Measurements from ENCODE around the gene PRPF18. TPM values are rescaled to one million over a fixed set of nuclear protein-coding genes. Genes with fewer than 3 reads are reported as not detected.

PRPF18 gene
- total RNA-seq, 1 experiment from 2014 or later, result 13.4 TPM

DNA sequence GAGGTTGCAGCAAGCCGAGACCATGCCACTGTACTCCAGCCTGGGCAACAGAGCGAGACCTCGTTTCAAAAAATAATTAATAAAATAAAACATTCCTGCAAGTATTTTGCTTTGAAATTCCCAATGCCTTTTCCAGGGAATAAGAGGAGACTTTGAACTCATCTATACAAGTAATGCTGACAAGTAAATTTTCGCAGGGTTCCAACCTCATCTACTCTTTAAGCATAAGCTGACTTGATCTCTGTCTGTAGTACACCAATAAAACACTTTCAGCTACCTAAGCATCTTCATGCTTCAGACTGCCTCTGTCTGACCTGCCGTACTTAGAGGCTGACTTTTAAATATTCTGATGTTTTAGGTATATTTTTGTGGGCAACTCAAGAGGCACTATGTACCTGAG lies 44.2 kb upstream of the PRPF18 start (continued):
- TF ChIP-seq, protein P1, sequence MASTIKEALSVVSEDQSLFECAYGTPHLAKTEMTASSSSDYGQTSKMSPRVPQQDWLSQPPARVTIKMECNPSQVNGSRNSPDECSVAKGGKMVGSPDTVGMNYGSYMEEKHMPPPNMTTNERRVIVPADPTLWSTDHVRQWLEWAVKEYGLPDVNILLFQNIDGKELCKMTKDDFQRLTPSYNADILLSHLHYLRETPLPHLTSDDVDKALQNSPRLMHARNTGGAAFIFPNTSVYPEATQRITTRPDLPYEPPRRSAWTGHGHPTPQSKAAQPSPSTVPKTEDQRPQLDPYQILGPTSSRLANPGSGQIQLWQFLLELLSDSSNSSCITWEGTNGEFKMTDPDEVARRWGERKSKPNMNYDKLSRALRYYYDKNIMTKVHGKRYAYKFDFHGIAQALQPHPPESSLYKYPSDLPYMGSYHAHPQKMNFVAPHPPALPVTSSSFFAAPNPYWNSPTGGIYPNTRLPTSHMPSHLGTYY (CRISPR knock-in tag; IDR thresholded peaks at IDR 0.05), result no peak
- TF ChIP-seq ELF4 (CRISPR knock-in tag; IDR thresholded peaks at IDR 0.05; ENCODE audit: low read depth), result no peak
- TF ChIP-seq, protein P2, sequence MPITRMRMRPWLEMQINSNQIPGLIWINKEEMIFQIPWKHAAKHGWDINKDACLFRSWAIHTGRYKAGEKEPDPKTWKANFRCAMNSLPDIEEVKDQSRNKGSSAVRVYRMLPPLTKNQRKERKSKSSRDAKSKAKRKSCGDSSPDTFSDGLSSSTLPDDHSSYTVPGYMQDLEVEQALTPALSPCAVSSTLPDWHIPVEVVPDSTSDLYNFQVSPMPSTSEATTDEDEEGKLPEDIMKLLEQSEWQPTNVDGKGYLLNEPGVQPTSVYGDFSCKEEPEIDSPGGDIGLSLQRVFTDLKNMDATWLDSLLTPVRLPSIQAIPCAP (CRISPR knock-in tag; IDR thresholded peaks at IDR 0.05), result no peak
- TF ChIP-seq ZNF416 (CRISPR knock-in tag; IDR thresholded peaks at IDR 0.05), result no peak
- no peak for TF ChIP-seq ZNF317 (CRISPR knock-in tag; IDR thresholded peaks at IDR 0.05; ENCODE audit: borderline replicate concordance, low read depth)

GRCh38 chr10:13550802-13551201 lies 36.0 kb upstream of the PRPF18 start:
- peaks cover 23% of the 10 kb centered on the region for H3K9me3 Mint-ChIP-seq
- no peaks in the 10 kb centered on the region; the same call in 1 of the 2 replicates for H3K27me3 Mint-ChIP-seq (ENCODE audit: low read depth)
- DNase-seq (ENCODE audit: low spot score) (no peak), ATAC-seq (no peak)
- TF ChIP-seq ZNF416 (CRISPR knock-in tag; IDR thresholded peaks at IDR 0.05) (no peak), ZNF219 (CRISPR knock-in tag; IDR thresholded peaks at IDR 0.05; ENCODE audit: borderline replicate concordance) (no peak), SMAD4 (CRISPR knock-in tag; IDR thresholded peaks at IDR 0.05) (no peak), FOXJ3 (CRISPR knock-in tag; IDR thresholded peaks at IDR 0.05; ENCODE audit: borderline replicate concordance) (no peak)
- TF ChIP-seq, protein P3, sequence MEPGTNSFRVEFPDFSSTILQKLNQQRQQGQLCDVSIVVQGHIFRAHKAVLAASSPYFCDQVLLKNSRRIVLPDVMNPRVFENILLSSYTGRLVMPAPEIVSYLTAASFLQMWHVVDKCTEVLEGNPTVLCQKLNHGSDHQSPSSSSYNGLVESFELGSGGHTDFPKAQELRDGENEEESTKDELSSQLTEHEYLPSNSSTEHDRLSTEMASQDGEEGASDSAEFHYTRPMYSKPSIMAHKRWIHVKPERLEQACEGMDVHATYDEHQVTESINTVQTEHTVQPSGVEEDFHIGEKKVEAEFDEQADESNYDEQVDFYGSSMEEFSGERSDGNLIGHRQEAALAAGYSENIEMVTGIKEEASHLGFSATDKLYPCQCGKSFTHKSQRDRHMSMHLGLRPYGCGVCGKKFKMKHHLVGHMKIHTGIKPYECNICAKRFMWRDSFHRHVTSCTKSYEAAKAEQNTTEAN (CRISPR knock-in tag; IDR thresholded peaks at IDR 0.05), result no peak
- ChIA-PET CTCF (interaction anchor here (2.4 kb wide), 1 partner anchor 14 kb away, joined by 7 read pairs; no protein-coding TSS in a partner anchor), POLR2A (no interaction called here)
- H3K4me1 Mint-ChIP-seq, result no peaks in the 10 kb centered on the region
- peaks cover 2% of the 10 kb centered on the region; the same call in 1 of the 2 replicates for H3K36me3 Mint-ChIP-seq
- H3K27ac Mint-ChIP-seq, result no peak overlapping the region
- H3K4me3 Mint-ChIP-seq, result no peak overlapping the region

- DNase-seq (ENCODE audit: low spot score) (no peak), ATAC-seq (no peak)
- ChIA-PET CTCF (interaction anchor here (1.0 to 2.3 kb wide), 3 partner anchors 19 to 253 kb away, joined by 4 to 10 read pairs (median 4); no protein-coding TSS in a partner anchor), POLR2A (no interaction called here)
- Mint-ChIP-seq H3K9me3 (peaks cover 9% of the 10 kb centered on the region; the same call in 1 of the 2 replicates), H3K4me1 (no peaks in the 10 kb centered on the region), H3K27me3 (ENCODE audit: low read depth) (no peaks in the 10 kb centered on the region), H3K27ac (no peak overlapping the region), H3K4me3 (no peak overlapping the region), H3K36me3 (no peaks in the 10 kb centered on the region)
- TF ChIP-seq MAX (CRISPR knock-in tag; IDR thresholded peaks at IDR 0.05) (no peak), ZSCAN18 (CRISPR knock-in tag; IDR thresholded peaks at IDR 0.05) (no peak), ELF4 (CRISPR knock-in tag; IDR thresholded peaks at IDR 0.05; ENCODE audit: low read depth) (no peak), ETV6 (CRISPR knock-in tag; IDR thresholded peaks at IDR 0.05) (no peak), CBFB (CRISPR knock-in tag; IDR thresholded peaks at IDR 0.05; ENCODE audit: low read depth) (no peak)
- TF ChIP-seq, protein P3 (CRISPR knock-in tag; IDR thresholded peaks at IDR 0.05), result no peak
- TF ChIP-seq, protein P4, sequence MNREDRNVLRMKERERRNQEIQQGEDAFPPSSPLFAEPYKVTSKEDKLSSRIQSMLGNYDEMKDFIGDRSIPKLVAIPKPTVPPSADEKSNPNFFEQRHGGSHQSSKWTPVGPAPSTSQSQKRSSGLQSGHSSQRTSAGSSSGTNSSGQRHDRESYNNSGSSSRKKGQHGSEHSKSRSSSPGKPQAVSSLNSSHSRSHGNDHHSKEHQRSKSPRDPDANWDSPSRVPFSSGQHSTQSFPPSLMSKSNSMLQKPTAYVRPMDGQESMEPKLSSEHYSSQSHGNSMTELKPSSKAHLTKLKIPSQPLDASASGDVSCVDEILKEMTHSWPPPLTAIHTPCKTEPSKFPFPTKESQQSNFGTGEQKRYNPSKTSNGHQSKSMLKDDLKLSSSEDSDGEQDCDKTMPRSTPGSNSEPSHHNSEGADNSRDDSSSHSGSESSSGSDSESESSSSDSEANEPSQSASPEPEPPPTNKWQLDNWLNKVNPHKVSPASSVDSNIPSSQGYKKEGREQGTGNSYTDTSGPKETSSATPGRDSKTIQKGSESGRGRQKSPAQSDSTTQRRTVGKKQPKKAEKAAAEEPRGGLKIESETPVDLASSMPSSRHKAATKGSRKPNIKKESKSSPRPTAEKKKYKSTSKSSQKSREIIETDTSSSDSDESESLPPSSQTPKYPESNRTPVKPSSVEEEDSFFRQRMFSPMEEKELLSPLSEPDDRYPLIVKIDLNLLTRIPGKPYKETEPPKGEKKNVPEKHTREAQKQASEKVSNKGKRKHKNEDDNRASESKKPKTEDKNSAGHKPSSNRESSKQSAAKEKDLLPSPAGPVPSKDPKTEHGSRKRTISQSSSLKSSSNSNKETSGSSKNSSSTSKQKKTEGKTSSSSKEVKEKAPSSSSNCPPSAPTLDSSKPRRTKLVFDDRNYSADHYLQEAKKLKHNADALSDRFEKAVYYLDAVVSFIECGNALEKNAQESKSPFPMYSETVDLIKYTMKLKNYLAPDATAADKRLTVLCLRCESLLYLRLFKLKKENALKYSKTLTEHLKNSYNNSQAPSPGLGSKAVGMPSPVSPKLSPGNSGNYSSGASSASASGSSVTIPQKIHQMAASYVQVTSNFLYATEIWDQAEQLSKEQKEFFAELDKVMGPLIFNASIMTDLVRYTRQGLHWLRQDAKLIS (CRISPR knock-in tag; IDR thresholded peaks at IDR 0.05; ENCODE audit: borderline replicate concordance), result no peak
- TF ChIP-seq, protein P5, sequence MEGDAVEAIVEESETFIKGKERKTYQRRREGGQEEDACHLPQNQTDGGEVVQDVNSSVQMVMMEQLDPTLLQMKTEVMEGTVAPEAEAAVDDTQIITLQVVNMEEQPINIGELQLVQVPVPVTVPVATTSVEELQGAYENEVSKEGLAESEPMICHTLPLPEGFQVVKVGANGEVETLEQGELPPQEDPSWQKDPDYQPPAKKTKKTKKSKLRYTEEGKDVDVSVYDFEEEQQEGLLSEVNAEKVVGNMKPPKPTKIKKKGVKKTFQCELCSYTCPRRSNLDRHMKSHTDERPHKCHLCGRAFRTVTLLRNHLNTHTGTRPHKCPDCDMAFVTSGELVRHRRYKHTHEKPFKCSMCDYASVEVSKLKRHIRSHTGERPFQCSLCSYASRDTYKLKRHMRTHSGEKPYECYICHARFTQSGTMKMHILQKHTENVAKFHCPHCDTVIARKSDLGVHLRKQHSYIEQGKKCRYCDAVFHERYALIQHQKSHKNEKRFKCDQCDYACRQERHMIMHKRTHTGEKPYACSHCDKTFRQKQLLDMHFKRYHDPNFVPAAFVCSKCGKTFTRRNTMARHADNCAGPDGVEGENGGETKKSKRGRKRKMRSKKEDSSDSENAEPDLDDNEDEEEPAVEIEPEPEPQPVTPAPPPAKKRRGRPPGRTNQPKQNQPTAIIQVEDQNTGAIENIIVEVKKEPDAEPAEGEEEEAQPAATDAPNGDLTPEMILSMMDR (IDR thresholded peaks at IDR 0.05), result no peak
These were observed 30.8 kb upstream of the PRPF18 start for GRCh38 chr10:13555884-13556510.
